GM19238 (cell line): ENCODE measurements around the gene TEX50.
"Not testable (repeated sequence)": the region's sequence is repeated elsewhere in the genome, so short reads cannot be mapped to it uniquely, and the experiment has no call there.

Source experiments
- DNase-seq: peaks from one replicate; pipeline ENCODE4 v3.0.0; 2011; ENCODE audit warnings: low spot score; ENCODE audit not compliant: insufficient read length

The TEX50 gene

GRCh38 chr1:173661763-173662162 lies 26.6 kb downstream of the TEX50 start:
- DNase-seq: no peak

GRCh38 chr1:173663159-173663558 lies 28.0 kb downstream of the TEX50 start:
- DNase-seq: no peak

- DNase-seq: no peak
These were observed 31.5 kb downstream of the TEX50 start for GRCh38 chr1:173666646-173667045.

- DNase-seq: peak; percentile 2
These were observed 34.4 kb downstream of the TEX50 start, which contains the start of gene ANKRD45 for GRCh38 chr1:173669491-173669941. TSS of gene ANKRD45 (minus strand) at chr1:173669851. CDS start at chr1:173659418, 10,433 bp downstream.

GRCh38 chr1:173674496-173674895 lies 39.4 kb downstream of the TEX50 start:
- DNase-seq: not testable (repeated sequence)

GRCh38 chr1:173680152-173680551 lies 45.0 kb downstream of the TEX50 start:
- DNase-seq: not testable (repeated sequence)

GRCh38 chr1:173682184-173682583 lies 47.0 kb downstream of the TEX50 start:
- DNase-seq: no peak

- DNase-seq: not testable (repeated sequence)
These were observed 48.7 kb downstream of the TEX50 start for GRCh38 chr1:173683838-173684237.

GRCh38 chr1:173685121-173685520 lies 50.0 kb downstream of the TEX50 start:
- not testable (repeated sequence) for DNase-seq
